DMS 273 treated with DMSO at 0.1 percent for 48 hours (cell line): Measurements from ENCODE around the gene NPY5R.

Source experiments
- DNase-seq: peaks from one replicate; lab custom pipeline; 2025; lab: John Stamatoyannopoulos, UW

Gene NPY5R

DNA sequence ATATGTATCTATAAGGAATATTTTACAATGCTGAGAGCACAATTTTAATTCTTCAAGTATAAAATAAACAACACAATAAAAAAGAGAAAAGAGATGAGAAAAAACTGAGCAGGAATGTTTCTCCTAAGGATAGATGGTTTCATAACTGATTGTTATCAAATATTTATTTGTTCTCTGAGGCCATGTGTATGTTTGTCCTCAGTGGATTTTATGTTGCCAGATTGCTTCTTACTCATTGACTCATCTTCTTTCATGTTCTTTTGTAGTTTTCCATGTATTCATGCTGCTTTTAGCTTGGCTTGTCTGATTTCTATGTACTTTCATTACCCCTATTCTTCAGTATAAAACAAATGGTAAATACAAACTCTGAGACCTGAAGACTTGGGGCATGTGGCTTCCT is 41.2 kb downstream of the NPY5R start:
- no peak for DNase-seq

GRCh38 chr4:163385466-163385865 is 41.8 kb downstream of the NPY5R start:
- no peak for DNase-seq

DNA sequence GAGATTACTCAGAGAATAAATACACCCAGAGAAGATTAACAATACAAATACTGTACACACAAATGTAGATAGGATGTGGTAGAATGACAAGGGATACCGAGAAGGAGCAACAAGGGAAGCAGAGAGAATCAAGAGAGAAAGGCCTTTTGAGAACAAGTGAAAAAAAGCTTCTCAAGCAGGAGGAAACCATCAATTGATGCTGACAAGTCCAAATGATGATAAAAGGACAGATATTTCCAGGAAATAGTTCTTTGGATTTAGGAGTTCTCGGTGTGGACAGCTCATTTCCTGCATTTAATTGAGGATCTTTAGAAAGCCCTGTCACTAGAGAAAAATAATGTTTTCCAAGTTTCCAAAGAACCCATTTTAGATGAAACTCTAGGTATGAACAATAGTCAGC is 48.1 kb downstream of the NPY5R start:
- DNase-seq, result no peak

- no peak for DNase-seq
Measured at GRCh38 chr4:163392328-163392727, 48.6 kb downstream of the NPY5R start.

- DNase-seq, result no peak
Measured at GRCh38 chr4:163393471-163393870, 49.8 kb downstream of the NPY5R start.

- no peak for DNase-seq
Measured at GRCh38 chr4:163395055-163395454, 51.4 kb downstream of the NPY5R start.

DNA sequence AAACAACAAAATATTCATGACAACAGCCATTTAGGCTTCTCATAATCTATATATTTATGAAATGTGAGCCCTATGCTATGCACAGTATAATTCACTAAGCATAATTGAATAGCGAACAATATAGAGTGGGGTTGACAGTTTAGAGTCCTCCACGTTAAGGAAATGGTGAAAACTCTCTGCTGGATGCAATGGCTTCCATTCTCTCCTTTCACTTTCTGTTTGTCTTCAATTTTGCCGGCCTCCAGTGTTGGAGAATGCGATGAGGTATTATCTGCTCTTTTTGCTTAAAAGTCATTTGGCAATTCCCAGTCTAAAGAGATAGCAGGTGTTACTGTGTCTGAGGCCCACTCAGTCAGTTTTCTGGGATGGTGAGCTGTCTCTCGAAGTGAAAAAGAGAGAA is 52.1 kb downstream of the NPY5R start:
- DNase-seq, result no peak

- no peak for DNase-seq
Measured at GRCh38 chr4:163398238-163398637, 54.5 kb downstream of the NPY5R start.

GRCh38 chr4:163400911-163401310 is 57.2 kb downstream of the NPY5R start:
- no peak for DNase-seq
